ENCODE data around the gene TEX2. TPM values are rescaled to one million over a fixed set of nuclear protein-coding genes. Genes with fewer than 3 reads are reported as not detected.

The TEX2 gene
- total and polyA plus RNA-seq, 2 of the 13 experiments (the other 11 are each of a cell fraction or from before 2014, with no cell fraction given) = 21.4 to 37.7 TPM

GRCh38 chr17:64145751-64146417 is 117.2 kb downstream of the TEX2 start (continued):
- no peak for TF ChIP-seq NPAS2 (CRISPR knock-in tag; IDR thresholded peaks at IDR 0.05; ENCODE audit: borderline replicate concordance)
- TF ChIP-seq, protein P1, sequence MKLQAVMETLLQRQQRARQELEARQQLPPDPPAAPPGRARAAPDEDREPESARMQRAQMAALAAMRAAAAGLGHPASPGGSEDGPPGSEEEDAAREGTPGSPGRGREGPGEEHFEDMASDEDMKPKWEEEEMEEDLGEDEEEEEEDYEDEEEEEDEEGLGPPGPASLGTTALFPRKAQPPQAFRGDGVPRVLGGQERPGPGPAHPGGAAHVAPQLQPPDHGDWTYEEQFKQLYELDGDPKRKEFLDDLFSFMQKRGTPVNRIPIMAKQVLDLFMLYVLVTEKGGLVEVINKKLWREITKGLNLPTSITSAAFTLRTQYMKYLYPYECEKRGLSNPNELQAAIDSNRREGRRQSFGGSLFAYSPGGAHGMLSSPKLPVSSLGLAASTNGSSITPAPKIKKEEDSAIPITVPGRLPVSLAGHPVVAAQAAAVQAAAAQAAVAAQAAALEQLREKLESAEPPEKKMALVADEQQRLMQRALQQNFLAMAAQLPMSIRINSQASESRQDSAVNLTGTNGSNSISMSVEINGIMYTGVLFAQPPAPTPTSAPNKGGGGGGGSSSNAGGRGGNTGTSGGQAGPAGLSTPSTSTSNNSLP (IDR thresholded peaks at IDR 0.05; ENCODE audit: low read depth, low read length) = peak; percentile 73
- peak; percentile 85 for TF ChIP-seq HBP1 (CRISPR knock-in tag; IDR thresholded peaks at IDR 0.05; ENCODE audit: low read depth)
- peak; percentile 98; the same call in 1 of the 2 replicates for TF ChIP-seq ZNF343 (CRISPR knock-in tag; IDR thresholded peaks at IDR 0.05)
- TF ChIP-seq ZNF672 (CRISPR knock-in tag; IDR thresholded peaks at IDR 0.05) = 0 out of 2 replicates have a peak, but pooled peaks have one; percentile 68
- TF ChIP-seq ZNF850 (CRISPR knock-in tag; conservative IDR thresholded peaks at IDR 0.05) = peak; percentile 94; the same call in 1 of the 2 replicates
- TF ChIP-seq DPF2 (CRISPR knock-in tag; IDR thresholded peaks at IDR 0.05; ENCODE audit: borderline replicate concordance, low read depth) = no peak
- TF ChIP-seq ZNF841 (CRISPR knock-in tag; IDR thresholded peaks at IDR 0.05; ENCODE audit: borderline replicate concordance) = peak; percentile 93; the same call in 1 of the 2 replicates
- no peak for TF ChIP-seq LRRFIP1 (CRISPR knock-in tag; conservative IDR thresholded peaks at IDR 0.05)
- no peak for TF ChIP-seq ZNF296 (CRISPR knock-in tag; conservative IDR thresholded peaks at IDR 0.05)
- no peak; the same call in 1 of the 2 replicates for TF ChIP-seq PBX3 (CRISPR knock-in tag; IDR thresholded peaks at IDR 0.05; ENCODE audit: borderline replicate concordance)
- TF ChIP-seq NKX3-1 (CRISPR knock-in tag; IDR thresholded peaks at IDR 0.05) = peak; percentile 94
- TF ChIP-seq, protein P2, sequence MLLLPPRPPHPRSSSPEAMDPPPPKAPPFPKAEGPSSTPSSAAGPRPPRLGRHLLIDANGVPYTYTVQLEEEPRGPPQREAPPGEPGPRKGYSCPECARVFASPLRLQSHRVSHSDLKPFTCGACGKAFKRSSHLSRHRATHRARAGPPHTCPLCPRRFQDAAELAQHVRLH (CRISPR knock-in tag; IDR thresholded peaks at IDR 0.05; ENCODE audit: borderline replicate concordance, low read depth) = peak; percentile 93
- peak; percentile 49 for TF ChIP-seq ZNF12 (CRISPR knock-in tag; IDR thresholded peaks at IDR 0.05)
- TF ChIP-seq ZNF251 (CRISPR knock-in tag; IDR thresholded peaks at IDR 0.05) = no peak; the same call in 1 of the 2 replicates
- no peak for TF ChIP-seq RARA (CRISPR knock-in tag; IDR thresholded peaks at IDR 0.05)
- TF ChIP-seq ZSCAN20 (CRISPR knock-in tag; IDR thresholded peaks at IDR 0.05; ENCODE audit: borderline replicate concordance) = peak; percentile 50; the same call in 1 of the 2 replicates
- TF ChIP-seq ZNF432 (CRISPR knock-in tag; IDR thresholded peaks at IDR 0.05; ENCODE audit: borderline replicate concordance) = no peak

All from HepG2 (cell line).